Measurements from ENCODE around the gene CDCA3.

DNA sequence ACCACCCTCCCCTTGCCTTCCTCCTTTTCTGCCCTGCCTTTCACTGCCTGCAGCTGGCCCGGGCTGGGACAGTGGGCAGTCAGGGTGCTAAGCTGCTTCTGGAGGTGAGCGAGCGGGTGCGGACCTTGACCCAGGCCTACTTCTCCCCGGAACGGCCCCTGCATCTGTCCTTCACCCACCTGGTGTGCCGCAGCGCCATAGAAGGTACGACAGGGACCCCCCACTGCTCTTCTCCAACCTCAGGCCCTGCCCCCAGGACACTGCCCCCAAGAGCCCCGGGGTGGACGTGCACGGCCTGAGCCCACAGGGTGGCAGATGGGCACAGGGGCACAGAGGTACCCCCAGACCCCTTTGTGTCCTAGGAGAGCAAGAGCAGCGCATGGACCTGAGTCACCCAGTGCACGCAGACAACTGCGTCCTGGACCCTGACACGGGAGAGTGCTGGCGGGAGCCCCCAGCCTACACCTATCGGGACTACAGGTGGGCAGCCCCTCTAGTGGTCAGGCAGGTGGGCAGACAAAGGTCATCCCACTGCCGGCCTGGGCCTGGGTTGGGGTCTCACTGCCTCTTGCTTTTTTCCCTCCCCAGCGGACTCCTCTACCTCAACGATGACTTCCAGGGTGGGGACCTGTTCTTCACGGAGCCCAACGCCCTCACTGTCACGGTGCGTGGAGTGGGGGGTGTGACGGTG is 13.6 kb downstream of the CDCA3 start:
- TF ChIP-seq POLR2A (IDR thresholded peaks at IDR 0.05) (no peak), POLR2AphosphoS5 (IDR thresholded peaks at IDR 0.05) (no peak)
- TF ChIP-seq, protein P1, sequence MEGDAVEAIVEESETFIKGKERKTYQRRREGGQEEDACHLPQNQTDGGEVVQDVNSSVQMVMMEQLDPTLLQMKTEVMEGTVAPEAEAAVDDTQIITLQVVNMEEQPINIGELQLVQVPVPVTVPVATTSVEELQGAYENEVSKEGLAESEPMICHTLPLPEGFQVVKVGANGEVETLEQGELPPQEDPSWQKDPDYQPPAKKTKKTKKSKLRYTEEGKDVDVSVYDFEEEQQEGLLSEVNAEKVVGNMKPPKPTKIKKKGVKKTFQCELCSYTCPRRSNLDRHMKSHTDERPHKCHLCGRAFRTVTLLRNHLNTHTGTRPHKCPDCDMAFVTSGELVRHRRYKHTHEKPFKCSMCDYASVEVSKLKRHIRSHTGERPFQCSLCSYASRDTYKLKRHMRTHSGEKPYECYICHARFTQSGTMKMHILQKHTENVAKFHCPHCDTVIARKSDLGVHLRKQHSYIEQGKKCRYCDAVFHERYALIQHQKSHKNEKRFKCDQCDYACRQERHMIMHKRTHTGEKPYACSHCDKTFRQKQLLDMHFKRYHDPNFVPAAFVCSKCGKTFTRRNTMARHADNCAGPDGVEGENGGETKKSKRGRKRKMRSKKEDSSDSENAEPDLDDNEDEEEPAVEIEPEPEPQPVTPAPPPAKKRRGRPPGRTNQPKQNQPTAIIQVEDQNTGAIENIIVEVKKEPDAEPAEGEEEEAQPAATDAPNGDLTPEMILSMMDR (IDR thresholded peaks at IDR 0.05): no peak

Data from suprapubic skin (tissue), 4 donors.